A673 (cell line): ENCODE data around the gene METTL8. TPM values are rescaled to one million over a fixed set of nuclear protein-coding genes. Genes with fewer than 3 reads are reported as not detected.

ENCODE experiments used
- BruUV-seq: library from RNA; stranded (reverse); fragments of 400-500 nt; replicated peaks from 2 replicates; lab custom pipeline; 2021; lab: Mats Ljungman, UMichigan
- CTCF ChIA-PET: fragments of 300-600 bp; sonication (Branson Sonifier 250); formaldehyde crosslinking; loops from one replicate; lab custom pipeline; 2022; ENCODE audit warnings: antibody characterized with exemption; lab: Charles Lee
- POLR2A ChIA-PET: fragments of 300-600 bp; sonication (Branson Sonifier 250); formaldehyde crosslinking; loops from one replicate; lab custom pipeline; 2022; ENCODE audit warnings: antibody characterized with exemption; ENCODE audit not compliant: low non-redundant PET; lab: Charles Lee
- DNase-seq: peaks from one replicate; pipeline ENCODE4 v3.0.0-alpha.2; 2015; ENCODE audit warnings: low spot score
- H3K27ac ChIP-seq: fragments of 200-600 bp; sonication (generic); 2 replicates; pipeline ENCODE4 v1.5.1; 2016; ENCODE audit warnings: mixed run types, low read depth, mild to moderate bottlenecking, mixed read lengths, antibody characterized with exemption, low read length; ENCODE audit not compliant: poor library complexity, severe bottlenecking
- H3K27me3 ChIP-seq: fragments of 200-600 bp; sonication (generic); replicated peaks from 2 replicates; pipeline ENCODE4 v1.6.1; 2017; ENCODE audit warnings: mixed run types, low read depth, mild to moderate bottlenecking, mixed read lengths, antibody characterized with exemption, low read length; ENCODE audit not compliant: insufficient read depth, poor library complexity
- H3K36me3 ChIP-seq: fragments of 200-600 bp; sonication (generic); 2 replicates; pipeline ENCODE4 v1.6.1; 2016; ENCODE audit warnings: mixed run types, mild to moderate bottlenecking, mixed read lengths, antibody characterized with exemption, low read length; ENCODE audit not compliant: insufficient read depth, poor library complexity, severe bottlenecking
- H3K4me1 ChIP-seq: fragments of 200-600 bp; sonication (generic); 2 replicates; pipeline ENCODE4 v1.6.1; 2017; ENCODE audit warnings: mixed run types, mild to moderate bottlenecking, mixed read lengths, antibody characterized with exemption, low read length; ENCODE audit not compliant: insufficient read depth, poor library complexity, severe bottlenecking
- H3K4me3 ChIP-seq: fragments of 200-600 bp; sonication (generic); 2 replicates; pipeline ENCODE4 v1.5.1; 2016; ENCODE audit warnings: low read depth, mixed run types, mild to moderate bottlenecking, mixed read lengths, low read length; ENCODE audit not compliant: poor library complexity, severe bottlenecking
- H3K9me3 ChIP-seq: fragments of 200-600 bp; sonication (generic); 2 replicates; pipeline ENCODE4 v1.6.1; 2016; ENCODE audit warnings: mixed run types, low read depth, mild to moderate bottlenecking, mixed read lengths, antibody characterized with exemption, low read length; ENCODE audit not compliant: poor library complexity, severe bottlenecking
- CTCF ChIP-seq: fragments of 300-800, 200-600 bp; sonication (generic); conservative IDR thresholded peaks from 2 replicates; pipeline ENCODE4 v1.5.1; 2017; ENCODE audit warnings: low read depth, mild to moderate bottlenecking, antibody characterized with exemption, low read length, moderate library complexity, mixed read lengths
- EZH2 ChIP-seq: fragments of 200-600 bp; sonication (generic); IDR thresholded peaks from 2 replicates; pipeline ENCODE4 v1.6.1; 2017; ENCODE audit warnings: borderline replicate concordance, low read depth, mild to moderate bottlenecking, mixed read lengths, antibody characterized with exemption, low read length; ENCODE audit not compliant: poor library complexity, severe bottlenecking
- intact Hi-C: fragments of 100-400 bp; cut with micrococcal nuclease; formaldehyde crosslinking; loops from one replicate; pipeline ENCODE4 v1.10.0; 2022; ENCODE audit not compliant: unreplicated experiment
- total RNA-seq: library from RNA; stranded (reverse); gene quantifications from 2 replicates; pipeline ENCODE4 v1.2.3, GENCODE V29; 2021

Gene METTL8
- total RNA-seq, 1 experiment from 2014 or later, result 33.5 TPM

- Histone ChIP-seq H3K27ac (no peak overlapping the region), H3K9me3 (no peaks in the 10 kb centered on the region), H3K4me1 (no peaks in the 10 kb centered on the region), H3K27me3 (no peaks in the 10 kb centered on the region), H3K4me3 (no peak overlapping the region), H3K36me3 (no peaks in the 10 kb centered on the region)
- intact Hi-C loops, result no loop called here
- TF ChIP-seq CTCF, result no peak
- TF ChIP-seq EZH2, result no peak
- BruUV-seq, result no TSS peak
- no peak for DNase-seq
- ChIA-PET CTCF (no interaction called here), POLR2A (no interaction called here)
Observed at GRCh38 chr2:171271386-171271785, 162.4 kb downstream of the METTL8 start.

GRCh38 chr2:171267855-171268629, 165.7 kb downstream of the METTL8 start:
- intact Hi-C loops, result no loop called here
- H3K27me3 ChIP-seq, result no peaks in the 10 kb centered on the region
- BruUV-seq, result no TSS peak
- no peak overlapping the region for H3K4me3 ChIP-seq
- CTCF ChIA-PET, result no interaction called here
- POLR2A ChIA-PET, result no interaction called here
- H3K4me1 ChIP-seq, result no peaks in the 10 kb centered on the region
- H3K27ac ChIP-seq, result no peak overlapping the region
- no peaks in the 10 kb centered on the region for H3K36me3 ChIP-seq
- H3K9me3 ChIP-seq, result no peaks in the 10 kb centered on the region
- no peak for TF ChIP-seq CTCF
- no peak for DNase-seq

Other genes starting within 250 kb of the METTL8 start
- gene DCAF17, start 236 bp upstream of the METTL8 start, total RNA-seq, result 25.0 and 26.1 TPM in 2 replicates
- gene CYBRD1, start 88.5 kb upstream of the METTL8 start, total RNA-seq, result 7.3 and 8.5 TPM in 2 replicates